Panc1 (cell line): Measurements from ENCODE around the gene CAMKMT. TPM values are rescaled to one million over a fixed set of nuclear protein-coding genes. Genes with fewer than 3 reads are reported as not detected.

Experiments
- ATAC-seq: fragments of 200-7000 bp; cut with Tn5 transposase; 2 replicates; pipeline ENCODE4 v1.9.1; 2020; ENCODE audit warnings: mild to moderate bottlenecking, moderate library complexity
- BruUV-seq: library from RNA; stranded (reverse); fragments of 400-500 nt; replicated peaks from 2 replicates; lab custom pipeline; 2021; lab: Mats Ljungman, UMichigan
- CTCF ChIA-PET: fragments of 300-600 bp; sonication (Branson Sonifier 250); formaldehyde crosslinking; loops from one replicate; lab custom pipeline; 2022; ENCODE audit warnings: antibody characterized with exemption; lab: Charles Lee
- POLR2A ChIA-PET: fragments of 300-600 bp; sonication (Branson Sonifier 250); formaldehyde crosslinking; loops from one replicate; lab custom pipeline; 2022; ENCODE audit warnings: antibody characterized with exemption; lab: Charles Lee
- DNase-seq: peaks from one replicate; pipeline ENCODE4 v3.0.0-alpha.2; 2010; ENCODE audit warnings: low read depth, low spot score
- H3K27ac ChIP-seq: 2 replicates; pipeline ENCODE4 v1.5.1; 2011; ENCODE audit warnings: mild to moderate bottlenecking, low read length, inconsistent platforms
- H3K27me3 ChIP-seq: fragments of 200-500 bp; sonication (Bioruptor generic); 2 replicates; pipeline ENCODE4 v1.6.0; 2014; ENCODE audit warnings: low read length, inconsistent platforms; ENCODE audit not compliant: control insufficient read depth, insufficient read depth
- H3K36me3 ChIP-seq: fragments of 200-500 bp; sonication (Bioruptor generic); 2 replicates; pipeline ENCODE4 v1.5.1; 2014; ENCODE audit warnings: inconsistent platforms, mild to moderate bottlenecking, low read length, moderate library complexity; ENCODE audit not compliant: control insufficient read depth, insufficient read depth
- H3K4me1 ChIP-seq: 2 replicates; pipeline ENCODE4 v1.5.1; 2011; ENCODE audit warnings: inconsistent platforms, mild to moderate bottlenecking, low read length, moderate library complexity; ENCODE audit not compliant: control insufficient read depth, insufficient read depth
- H3K4me3 ChIP-seq, 2 experiments: 2 replicates each; pipeline ENCODE4 v1.5.1; 2011 to 2012; ENCODE audit warnings: low read depth in 2 of 2, low read length in 2 of 2, mild to moderate bottlenecking in 2 of 2, inconsistent platforms in 1 of 2, moderate library complexity in 1 of 2
- H3K9me3 ChIP-seq: fragments of 200-500 bp; sonication (Bioruptor generic); 2 replicates; pipeline ENCODE4 v1.5.1; 2014; ENCODE audit warnings: low read depth, mild to moderate bottlenecking, inconsistent platforms, low read length, moderate library complexity; ENCODE audit not compliant: control insufficient read depth, insufficient read depth
- CTCF ChIP-seq: fragments of 450-650 bp; IDR thresholded peaks from 2 replicates; pipeline ENCODE4 v1.5.1; 2017; ENCODE audit warnings: mild to moderate bottlenecking
- POLR2AphosphoS5 ChIP-seq: IDR thresholded peaks from 2 replicates; pipeline ENCODE4 v1.6.1; 2012; ENCODE audit warnings: mild to moderate bottlenecking, low read depth, low read length, moderate library complexity
- REST ChIP-seq, 2 experiments: IDR thresholded peaks; 2 replicates each; pipeline ENCODE4 v1.6.1; 2011 to 2012; ENCODE audit warnings: low read depth in 2 of 2, control low read depth in 1 of 2, low read length in 1 of 2, mild to moderate bottlenecking in 1 of 2, moderate library complexity in 1 of 2; ENCODE audit not compliant: insufficient read depth in 1 of 2
- SIN3A ChIP-seq: IDR thresholded peaks from 2 replicates; pipeline ENCODE4 v1.6.1; 2012; ENCODE audit warnings: low read depth, mild to moderate bottlenecking, low read length, moderate library complexity, borderline replicate concordance; ENCODE audit not compliant: insufficient read depth
- TCF7L2 ChIP-seq: IDR thresholded peaks from 2 replicates; pipeline ENCODE4 v1.6.1; 2011; ENCODE audit warnings: mild to moderate bottlenecking, low read depth, low read length, inconsistent platforms
- in situ Hi-C: cut with HindIII; loops from 2 replicates; pipeline ENCODE4 v1.10.0; 2016; ENCODE audit warnings: low sequenced_read_pairs, low pct_unique_long_range_greater_than_20kb
- intact Hi-C: fragments of 100-400 bp; cut with micrococcal nuclease; formaldehyde crosslinking; loops from one replicate; pipeline ENCODE4 v1.10.0; 2022; ENCODE audit not compliant: unreplicated experiment
- total RNA-seq: library from RNA; stranded (reverse); gene quantifications from one replicate; pipeline ENCODE4 v1.2.1, GENCODE V29; 2021; ENCODE audit not compliant: unreplicated experiment

The CAMKMT gene
- total RNA-seq, 1 experiment from 2014 or later, result 12.6 TPM

DNA sequence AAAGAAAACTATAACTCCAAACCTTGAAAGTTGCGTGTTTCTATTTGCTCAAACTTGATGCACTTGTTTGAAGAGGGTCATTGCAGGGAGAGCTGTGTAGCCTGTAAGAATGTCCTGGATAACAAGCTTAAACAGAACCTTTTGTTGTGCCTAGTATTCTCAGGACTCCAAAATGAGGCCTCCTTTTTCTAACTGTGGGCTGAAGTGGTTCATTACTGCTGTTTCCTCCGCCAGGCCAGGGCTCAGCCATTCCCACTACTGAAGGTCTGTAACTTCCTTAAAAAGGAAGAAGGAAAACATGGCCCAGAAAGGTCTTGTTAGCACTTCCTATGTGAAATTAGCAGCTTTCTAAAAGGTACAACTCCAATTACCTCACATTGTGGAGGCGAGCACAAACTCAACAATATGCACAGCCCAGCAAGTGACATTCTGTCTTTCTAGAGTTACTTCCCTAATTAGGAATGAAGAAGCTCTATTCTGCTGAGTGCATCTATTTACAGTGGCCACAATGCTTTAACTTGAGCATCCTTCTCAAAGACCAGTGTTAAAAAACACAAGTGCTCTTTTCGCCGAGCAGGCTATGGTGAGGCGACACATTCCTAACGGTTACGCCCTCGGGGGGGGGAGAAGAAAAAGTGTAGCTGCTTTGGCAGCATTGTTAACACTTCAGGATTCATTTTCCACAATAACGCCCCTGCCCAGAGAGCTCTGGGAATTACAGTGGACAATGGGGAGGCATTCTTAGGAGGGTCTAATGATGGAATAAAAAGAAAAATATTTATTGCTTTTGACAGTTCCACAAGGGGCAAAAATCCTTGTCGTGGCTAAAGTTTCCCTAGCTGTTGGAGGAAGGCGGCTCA, 442.9 kb downstream of the CAMKMT start:
- CTCF ChIA-PET, result no interaction called here
- Histone ChIP-seq H3K36me3 (no peaks in the 10 kb centered on the region), H3K4me1 (no peaks in the 10 kb centered on the region), H3K4me3 (no peak overlapping the region), H3K27ac (no peak overlapping the region), H3K27me3 (peaks cover 41% of the 10 kb centered on the region), H3K9me3 (no peaks in the 10 kb centered on the region)
- in situ Hi-C loops (no loop called here), intact Hi-C loops (no loop called here)
- ATAC-seq, result no peak
- DNase-seq, result no peak
- TF ChIP-seq CTCF (no peak), POLR2AphosphoS5 (no peak), SIN3A (no peak), TCF7L2 (no peak), REST (IDR thresholded peaks at IDR 0.05; ENCODE audit: insufficient read depth in 1 of 2, low read depth in 2 of 2, low read length in 1 of 2) (no peak)
- POLR2A ChIA-PET, result interaction anchor here (0.9 kb wide), 1 partner anchor 264 kb away, joined by 6 read pairs; no protein-coding TSS in a partner anchor
- BruUV-seq, result no TSS peak

DNA sequence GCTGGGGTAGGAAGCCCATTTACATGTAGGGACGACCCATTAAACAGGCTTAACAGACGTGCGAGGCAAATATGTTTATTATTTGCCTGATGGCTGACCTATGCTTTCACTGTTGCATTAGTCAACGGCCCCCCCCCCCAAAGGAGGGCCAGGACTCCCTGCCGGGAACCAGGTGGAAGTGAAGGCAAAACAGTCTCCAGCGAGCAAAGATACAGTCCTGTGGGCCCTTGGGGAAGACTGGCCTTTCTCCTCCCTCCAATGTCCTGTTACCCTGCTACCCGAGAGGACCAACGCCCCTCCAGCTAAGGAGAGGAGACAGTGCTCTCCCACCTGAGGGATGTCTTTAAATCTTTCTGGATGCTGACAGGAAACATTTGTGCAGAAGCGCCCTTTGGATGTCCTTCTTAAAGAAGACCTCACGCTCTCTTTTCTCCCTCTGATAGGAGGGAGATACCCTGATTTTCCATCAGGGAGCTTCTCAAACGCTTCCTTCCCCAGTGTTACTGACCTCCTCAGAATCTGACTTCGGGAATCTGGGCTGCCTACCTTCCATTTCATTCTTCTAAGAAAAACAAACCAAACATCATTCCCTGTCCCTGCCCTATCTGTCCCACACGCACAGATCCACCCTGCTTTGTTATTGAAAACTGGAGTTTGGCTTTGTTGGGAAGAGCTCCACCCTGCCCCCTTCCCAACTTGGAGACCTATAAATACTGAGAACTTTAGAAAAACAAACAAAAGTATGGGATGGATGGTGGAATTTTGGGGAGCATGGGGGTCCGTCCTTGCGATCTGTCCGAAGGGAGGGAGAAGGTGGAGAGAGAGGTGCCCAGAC, 443.9 kb downstream of the CAMKMT start:
- no TSS peak for BruUV-seq

More for the DNA sequence above, 443.9 kb downstream of the CAMKMT start:
- in situ Hi-C loops (no loop called here), intact Hi-C loops (no loop called here)
- Histone ChIP-seq H3K9me3 (no peaks in the 10 kb centered on the region), H3K4me3 (no peak overlapping the region), H3K4me1 (no peaks in the 10 kb centered on the region), H3K27me3 (peaks cover 41% of the 10 kb centered on the region), H3K36me3 (no peaks in the 10 kb centered on the region), H3K27ac (no peak overlapping the region)
- POLR2A ChIA-PET, result no interaction called here
- no peak for ATAC-seq
- CTCF ChIA-PET, result no interaction called here
- no peak for DNase-seq
- TF ChIP-seq CTCF (no peak), POLR2AphosphoS5 (no peak), SIN3A (no peak), TCF7L2 (no peak), REST (IDR thresholded peaks at IDR 0.05; ENCODE audit: insufficient read depth in 1 of 2, low read depth in 2 of 2, low read length in 1 of 2) (no peak)
